A549 (cell line): ENCODE data around the gene CHTOP.

Experiments
- CBX2 ChIP-seq: fragments of 200-600 bp; sonication (generic); IDR thresholded peaks from 2 replicates; pipeline ENCODE4 v1.6.1; 2016; ENCODE audit warnings: low read depth, mild to moderate bottlenecking, borderline replicate concordance
- EP300 ChIP-seq, 2 experiments: fragments of >200 bp; sonication (Bioruptor Twin); formaldehyde crosslinking; IDR thresholded peaks; 2 replicates in 1 of 2; 3 replicates in 1 of 2; pipeline ENCODE4 v1.6.1; 2016 to 2017
- HDAC2 ChIP-seq: fragments of 200-600 bp; sonication (generic); IDR thresholded peaks from 2 replicates; pipeline ENCODE4 v1.6.1; 2016
- POLR2A ChIP-seq: IDR thresholded peaks from 2 replicates; pipeline ENCODE4 v1.6.1; 2012; ENCODE audit warnings: mild to moderate bottlenecking, low read length
- RFX5 ChIP-seq: fragments of 450-650 bp; IDR thresholded peaks from 2 replicates; pipeline ENCODE4 v1.7.1; 2014; ENCODE audit warnings: antibody characterized with exemption, mild to moderate bottlenecking, moderate library complexity
- RNF2 ChIP-seq: fragments of 200-600 bp; sonication (generic); IDR thresholded peaks from 2 replicates; pipeline ENCODE4 v1.6.1; 2016; ENCODE audit warnings: low read depth, mild to moderate bottlenecking, antibody characterized with exemption, moderate library complexity, borderline replicate concordance
- TF ChIP-seq, protein P1 (sequence below): fragments of >200 bp; sonication (Bioruptor Twin); formaldehyde crosslinking; IDR thresholded peaks from 3 replicates; pipeline ENCODE4 v1.5.1; 2016
- TF ChIP-seq, protein P2 (sequence below): fragments of >200 bp; sonication (Bioruptor Twin); formaldehyde crosslinking; IDR thresholded peaks from 2 replicates; pipeline ENCODE4 v1.6.1; 2016
- TF ChIP-seq, protein P3 (sequence below): IDR thresholded peaks from 2 replicates; pipeline ENCODE4 v1.6.1; 2012; ENCODE audit warnings: low read depth, borderline replicate concordance
- TF ChIP-seq, protein P4 (sequence below): fragments of 250-450 bp; sonication (Bioruptor Pico); IDR thresholded peaks from 2 replicates; pipeline ENCODE4 v1.5.0; 2021; ENCODE audit warnings: mild to moderate bottlenecking, moderate library complexity, borderline replicate concordance

DNA sequence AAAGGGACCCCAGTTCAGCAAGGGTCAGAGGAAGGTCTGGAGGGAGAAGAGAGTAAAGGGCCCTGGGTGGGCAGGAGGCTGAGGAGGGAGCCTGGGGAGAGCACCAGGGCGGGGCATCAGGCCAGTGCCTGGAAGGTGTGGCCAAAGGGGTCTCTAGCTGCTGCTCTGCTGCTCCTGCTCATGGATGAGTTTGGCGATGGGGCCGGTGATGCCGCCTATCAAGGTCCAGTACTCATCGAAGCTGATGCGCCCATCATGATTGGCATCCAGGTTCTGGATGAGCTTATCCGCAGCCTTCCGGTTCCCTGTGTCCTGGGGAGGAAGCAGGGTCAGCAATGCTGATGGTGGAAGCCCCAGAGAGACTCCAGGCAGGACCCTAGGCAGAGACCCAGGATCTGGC is 26.5 kb upstream of the CHTOP start:
- TF ChIP-seq, protein P1, sequence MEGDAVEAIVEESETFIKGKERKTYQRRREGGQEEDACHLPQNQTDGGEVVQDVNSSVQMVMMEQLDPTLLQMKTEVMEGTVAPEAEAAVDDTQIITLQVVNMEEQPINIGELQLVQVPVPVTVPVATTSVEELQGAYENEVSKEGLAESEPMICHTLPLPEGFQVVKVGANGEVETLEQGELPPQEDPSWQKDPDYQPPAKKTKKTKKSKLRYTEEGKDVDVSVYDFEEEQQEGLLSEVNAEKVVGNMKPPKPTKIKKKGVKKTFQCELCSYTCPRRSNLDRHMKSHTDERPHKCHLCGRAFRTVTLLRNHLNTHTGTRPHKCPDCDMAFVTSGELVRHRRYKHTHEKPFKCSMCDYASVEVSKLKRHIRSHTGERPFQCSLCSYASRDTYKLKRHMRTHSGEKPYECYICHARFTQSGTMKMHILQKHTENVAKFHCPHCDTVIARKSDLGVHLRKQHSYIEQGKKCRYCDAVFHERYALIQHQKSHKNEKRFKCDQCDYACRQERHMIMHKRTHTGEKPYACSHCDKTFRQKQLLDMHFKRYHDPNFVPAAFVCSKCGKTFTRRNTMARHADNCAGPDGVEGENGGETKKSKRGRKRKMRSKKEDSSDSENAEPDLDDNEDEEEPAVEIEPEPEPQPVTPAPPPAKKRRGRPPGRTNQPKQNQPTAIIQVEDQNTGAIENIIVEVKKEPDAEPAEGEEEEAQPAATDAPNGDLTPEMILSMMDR: no peak
- TF ChIP-seq RNF2: no peak
- no peak for TF ChIP-seq HDAC2
- TF ChIP-seq, protein P2, sequence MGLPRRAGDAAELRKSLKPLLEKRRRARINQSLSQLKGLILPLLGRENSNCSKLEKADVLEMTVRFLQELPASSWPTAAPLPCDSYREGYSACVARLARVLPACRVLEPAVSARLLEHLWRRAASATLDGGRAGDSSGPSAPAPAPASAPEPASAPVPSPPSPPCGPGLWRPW: no peak
- TF ChIP-seq EP300 (IDR thresholded peaks at IDR 0.05): no peak
- TF ChIP-seq, protein P3, sequence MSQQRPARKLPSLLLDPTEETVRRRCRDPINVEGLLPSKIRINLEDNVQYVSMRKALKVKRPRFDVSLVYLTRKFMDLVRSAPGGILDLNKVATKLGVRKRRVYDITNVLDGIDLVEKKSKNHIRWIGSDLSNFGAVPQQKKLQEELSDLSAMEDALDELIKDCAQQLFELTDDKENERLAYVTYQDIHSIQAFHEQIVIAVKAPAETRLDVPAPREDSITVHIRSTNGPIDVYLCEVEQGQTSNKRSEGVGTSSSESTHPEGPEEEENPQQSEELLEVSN: no peak
- TF ChIP-seq POLR2A: no peak
- no peak for TF ChIP-seq CBX2
- TF ChIP-seq, protein P4, sequence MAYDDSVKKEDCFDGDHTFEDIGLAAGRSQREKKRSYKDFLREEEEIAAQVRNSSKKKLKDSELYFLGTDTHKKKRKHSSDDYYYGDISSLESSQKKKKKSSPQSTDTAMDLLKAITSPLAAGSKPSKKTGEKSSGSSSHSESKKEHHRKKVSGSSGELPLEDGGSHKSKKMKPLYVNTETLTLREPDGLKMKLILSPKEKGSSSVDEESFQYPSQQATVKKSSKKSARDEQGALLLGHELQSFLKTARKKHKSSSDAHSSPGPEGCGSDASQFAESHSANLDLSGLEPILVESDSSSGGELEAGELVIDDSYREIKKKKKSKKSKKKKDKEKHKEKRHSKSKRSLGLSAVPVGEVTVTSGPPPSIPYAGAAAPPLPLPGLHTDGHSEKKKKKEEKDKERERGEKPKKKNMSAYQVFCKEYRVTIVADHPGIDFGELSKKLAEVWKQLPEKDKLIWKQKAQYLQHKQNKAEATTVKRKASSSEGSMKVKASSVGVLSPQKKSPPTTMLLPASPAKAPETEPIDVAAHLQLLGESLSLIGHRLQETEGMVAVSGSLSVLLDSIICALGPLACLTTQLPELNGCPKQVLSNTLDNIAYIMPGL (CRISPR knock-in tag): no peak
- TF ChIP-seq RFX5: no peak
